ENCODE results near the gene TRIL. TPM values are rescaled to one million over a fixed set of nuclear protein-coding genes. Genes with fewer than 3 reads are reported as not detected.

The TRIL gene
- total and polyA plus RNA-seq, 2 donors (not counting 3 experiments of a cell fraction or from before 2014, with no cell fraction given): 0.52 to 1.8 TPM

- no peak overlapping the region for H2AFZ ChIP-seq (ENCODE audit: low read depth, low read length)
- no peak overlapping the region for H3K4me3 ChIP-seq (replicated peaks in 1 of 3; ENCODE audit: insufficient read depth in 1 of 3, low read depth in 1 of 3, low read length in 3 of 3)
- dilution Hi-C loops (cut with MboI; ENCODE audit: extremely low pct_ligation_motif_present, low sequenced_read_pairs): no loop called here
- TF ChIP-seq CTCF (IDR thresholded peaks at IDR 0.05; ENCODE audit: extremely low read depth in 1 of 2, insufficient read depth in 1 of 2, low read depth in 1 of 2, low read length in 2 of 2) (no peak), EZH2 (IDR thresholded peaks at IDR 0.05; ENCODE audit: borderline replicate concordance, low read depth, low read length, severe bottlenecking) (no peak), MYC (IDR thresholded peaks at IDR 0.05; ENCODE audit: low read depth, low read length) (no peak), GATA2 (IDR thresholded peaks at IDR 0.05; ENCODE audit: insufficient read depth, insufficient read length, low read depth, low read length) (no peak), MAX (IDR thresholded peaks at IDR 0.05; ENCODE audit: insufficient read depth, insufficient read length) (no peak), POLR2A (IDR thresholded peaks at IDR 0.05; ENCODE audit: low read depth, low read length) (no peak), JUN (IDR thresholded peaks at IDR 0.05; ENCODE audit: borderline replicate concordance, insufficient read depth, insufficient read length, low read depth) (no peak), FOS (IDR thresholded peaks at IDR 0.05; ENCODE audit: borderline replicate concordance, insufficient read depth, low read length) (no peak), POLR2AphosphoS5 (IDR thresholded peaks at IDR 0.05; ENCODE audit: insufficient read depth, low read depth, low read length) (no peak)
- H3K9ac ChIP-seq (replicated peaks; ENCODE audit: extremely low read depth, insufficient read depth, low read length): no peak overlapping the region
- no peaks in the 10 kb centered on the region for H3K9me3 ChIP-seq (replicated peaks; ENCODE audit: control insufficient read depth, insufficient read depth, low read length)
- BruUV-seq (replicated peaks): no TSS peak
- no peaks in the 10 kb centered on the region for H4K20me1 ChIP-seq (replicated peaks; ENCODE audit: control insufficient read depth, extremely low read depth, insufficient read depth, low read length)
- ChIA-PET POLR2A (no interaction called here), CTCF (interaction anchor here (1.8 to 3.8 kb wide), 2 partner anchors 11 to 17 kb away, joined by 7 to 14 read pairs; no protein-coding TSS in a partner anchor)
- H3K9me1 ChIP-seq (replicated peaks; ENCODE audit: control insufficient read depth, extremely low read depth, insufficient read depth, low read length): no peaks in the 10 kb centered on the region
- no peak for FAIRE-seq
- no peaks in the 10 kb centered on the region for H3K36me3 ChIP-seq (ENCODE audit: control insufficient read depth in 2 of 2, extremely low read depth in 1 of 2, insufficient read depth in 2 of 2, low read length in 2 of 2)
- H3K27ac ChIP-seq (ENCODE audit: insufficient read depth, low read depth, low read length): no peak overlapping the region
- intact Hi-C loops (cut with micrococcal nuclease): no loop called here
- H3K27me3 ChIP-seq (ENCODE audit: control insufficient read depth in 2 of 2, insufficient read depth in 2 of 2, low read length in 2 of 2): peaks cover 2 to 13% of the 10 kb centered on the region in 2 experiments
- no peak for DNase-seq (ENCODE audit: low read depth, low spot score)
- no peak overlapping the region for H3K4me2 ChIP-seq (ENCODE audit: insufficient read depth, low read length)
- no peaks in the 10 kb centered on the region for H3K79me2 ChIP-seq (ENCODE audit: control insufficient read depth, insufficient read depth, low read length)
- H3K4me1 ChIP-seq (ENCODE audit: control insufficient read depth, extremely low read depth, insufficient read depth, low read length): no peaks in the 10 kb centered on the region
Observed at GRCh38 chr7:28904578-28905048, 53.5 kb downstream of the TRIL start.

Measured in endothelial cell of umbilical vein (primary cell).